Measurements from ENCODE around the gene SPINT3.
A peak's percentile ranks its signal among the peaks of the same experiment; 100 is the strongest.
"Not testable (repeated sequence)": the region's sequence is repeated elsewhere in the genome, so short reads cannot be mapped to it uniquely, and the experiment has no call there.

SPINT3 gene

GRCh38 chr20:45502561-45502960 is 12.9 kb downstream of the SPINT3 start:
- no peak for DNase-seq (ENCODE audit: low spot score)

GRCh38 chr20:45501600-45501999 is 13.8 kb downstream of the SPINT3 start:
- no peak for DNase-seq (ENCODE audit: low spot score)

GRCh38 chr20:45500022-45500421 is 15.4 kb downstream of the SPINT3 start:
- DNase-seq (ENCODE audit: low spot score): no peak

GRCh38 chr20:45497971-45498494 is 17.4 kb downstream of the SPINT3 start:
- DNase-seq (ENCODE audit: low spot score): no peak

- no peak for DNase-seq (ENCODE audit: low spot score)
Observed at GRCh38 chr20:45496166-45496565, 19.3 kb downstream of the SPINT3 start.

- DNase-seq (ENCODE audit: low spot score): no peak
Observed at GRCh38 chr20:45495501-45495941, 19.9 kb downstream of the SPINT3 start.

- DNase-seq (ENCODE audit: low spot score): no peak
Observed at GRCh38 chr20:45489083-45489531, 26.3 kb downstream of the SPINT3 start.

GRCh38 chr20:45487231-45487635 is 28.2 kb downstream of the SPINT3 start:
- no peak for DNase-seq (ENCODE audit: low spot score)

- DNase-seq (ENCODE audit: low spot score): no peak
Observed at GRCh38 chr20:45485388-45485787, 30.0 kb downstream of the SPINT3 start.

- DNase-seq (ENCODE audit: low spot score): no peak
Observed at GRCh38 chr20:45484676-45485075, 30.7 kb downstream of the SPINT3 start.

- DNase-seq (ENCODE audit: low spot score): no peak
Observed at GRCh38 chr20:45479822-45480221, 35.6 kb downstream of the SPINT3 start.

GRCh38 chr20:45477530-45478148 is 37.8 kb downstream of the SPINT3 start:
- DNase-seq (ENCODE audit: low spot score): not testable (repeated sequence)

GRCh38 chr20:45472286-45472685 is 43.1 kb downstream of the SPINT3 start:
- DNase-seq (ENCODE audit: low spot score): not testable (repeated sequence)

- DNase-seq (ENCODE audit: low spot score): no peak
Observed at GRCh38 chr20:45470937-45471336, 44.5 kb downstream of the SPINT3 start.

GRCh38 chr20:45470262-45470931 is 45.0 kb downstream of the SPINT3 start:
- peak; percentile 36 for DNase-seq (ENCODE audit: low spot score)

GRCh38 chr20:45469336-45470261 is 45.8 kb downstream of the SPINT3 start, which contains the start of gene WFDC2:
TSS of gene WFDC2 (plus strand) at chr20:45469753. CDS start at chr20:45469782, 29 bp downstream.
- no peak for DNase-seq (ENCODE audit: low spot score)

GRCh38 chr20:45467861-45468260 is 47.6 kb downstream of the SPINT3 start:
- no peak for DNase-seq (ENCODE audit: low spot score)

- DNase-seq (ENCODE audit: low spot score): no peak
Observed at GRCh38 chr20:45467172-45467571, 48.2 kb downstream of the SPINT3 start.

- no peak for DNase-seq (ENCODE audit: low spot score)
Observed at GRCh38 chr20:45465491-45466266, 49.7 kb downstream of the SPINT3 start.

GRCh38 chr20:45463709-45464108 is 51.7 kb downstream of the SPINT3 start:
- no peak for DNase-seq (ENCODE audit: low spot score)

GRCh38 chr20:45462711-45463509 is 52.5 kb downstream of the SPINT3 start:
- no peak for DNase-seq (ENCODE audit: low spot score)
